GM19240 (cell line): ENCODE results near the gene OCLN.
A peak's percentile ranks its signal among the peaks of the same experiment; 100 is the strongest.
"Not testable (repeated sequence)": the region's sequence is repeated elsewhere in the genome, so short reads cannot be mapped to it uniquely, and the experiment has no call there.

Experiments used
- DNase-seq: peaks from one replicate; pipeline ENCODE4 v3.0.0; 2011; ENCODE audit warnings: low spot score; ENCODE audit not compliant: insufficient read length

OCLN gene

GRCh38 chr5:69491027-69491426 lies 1.6 kb upstream of the OCLN start:
- DNase-seq, result no peak

- no peak for DNase-seq
These were observed 676 bp upstream of the OCLN start for GRCh38 chr5:69491838-69492390.

GRCh38 chr5:69492923-69493395 lies 369 bp downstream of the OCLN start:
- peak; percentile 49 for DNase-seq

GRCh38 chr5:69493396-69494133 lies 975 bp downstream of the OCLN start:
- peak; percentile 30 for DNase-seq

- no peak for DNase-seq
These were observed 1.9 kb downstream of the OCLN start for GRCh38 chr5:69494452-69494851.

GRCh38 chr5:69497006-69497520 lies 4.5 kb downstream of the OCLN start:
- no peak for DNase-seq

- DNase-seq, result no peak
These were observed 5.8 kb downstream of the OCLN start for GRCh38 chr5:69498384-69498783.

GRCh38 chr5:69502367-69502766 lies 9.8 kb downstream of the OCLN start:
- no peak for DNase-seq

- no peak for DNase-seq
These were observed 10.3 kb downstream of the OCLN start for GRCh38 chr5:69502767-69503488.

GRCh38 chr5:69504036-69504435 lies 11.4 kb downstream of the OCLN start:
- DNase-seq, result no peak

GRCh38 chr5:69505306-69505705 lies 12.7 kb downstream of the OCLN start:
- no peak for DNase-seq

GRCh38 chr5:69509212-69509611 lies 16.6 kb downstream of the OCLN start:
- DNase-seq, result no peak

GRCh38 chr5:69510694-69511093 lies 18.1 kb downstream of the OCLN start:
- no peak for DNase-seq

- DNase-seq, result no peak
These were observed 20.2 kb downstream of the OCLN start for GRCh38 chr5:69512740-69513260.

- not testable (repeated sequence) for DNase-seq
These were observed 23.0 kb downstream of the OCLN start for GRCh38 chr5:69515570-69515969.

- DNase-seq, result no peak
These were observed 24.2 kb downstream of the OCLN start for GRCh38 chr5:69516769-69517168.

- no peak for DNase-seq
These were observed 25.2 kb downstream of the OCLN start for GRCh38 chr5:69517763-69518212.

- no peak for DNase-seq
These were observed 26.7 kb downstream of the OCLN start for GRCh38 chr5:69519285-69519684.

GRCh38 chr5:69522035-69522434 lies 29.4 kb downstream of the OCLN start:
- no peak for DNase-seq

GRCh38 chr5:69525490-69525889 lies 32.9 kb downstream of the OCLN start:
- DNase-seq, result no peak

- DNase-seq, result no peak
These were observed 34.1 kb downstream of the OCLN start for GRCh38 chr5:69526660-69527059.
